Stimulated activated CD4-positive, alpha-beta T cell treated with anti-CD3 and anti-CD28 coated beads, Interleukin-15, amount 100 ng/mL, for 1 hour (primary cell): ENCODE data around the gene DCTN2.
"Not testable (repeated sequence)": the region's sequence is repeated elsewhere in the genome, so short reads cannot be mapped to it uniquely, and the experiment has no call there.

Experiments used
- DNase-seq, 2 donors: peaks; one replicate each; pipeline ENCODE4 v3.0.0-alpha.2; 2020; ENCODE audit warnings: low read depth in 1 of 2, low spot score in 1 of 2

The DCTN2 gene

GRCh38 chr12:57546438-57547287, at the start of gene DCTN2:
TSS of gene DCTN2 (minus strand) at chr12:57547192. CDS start at chr12:57547063, 129 bp downstream.
- DNase-seq, result peak; percentile 78 to 84

GRCh38 chr12:57593187-57593586, 46.2 kb upstream of the DCTN2 start:
- DNase-seq, result no peak

GRCh38 chr12:57592551-57593165, 45.7 kb upstream of the DCTN2 start:
- DNase-seq, result no peak

GRCh38 chr12:57591782-57592325, 44.9 kb upstream of the DCTN2 start:
- DNase-seq, result no peak

- peak; percentile 64 for DNase-seq
These were observed 44.1 kb upstream of the DCTN2 start, which contains the start of gene PIP4K2C for GRCh38 chr12:57590864-57591781. TSS of gene PIP4K2C (plus strand) at chr12:57591192. CDS start at chr12:57591290, 98 bp downstream.

- no peak for DNase-seq
These were observed 43.5 kb upstream of the DCTN2 start for GRCh38 chr12:57590479-57590863.

- not testable (repeated sequence) for DNase-seq
These were observed 42.1 kb upstream of the DCTN2 start for GRCh38 chr12:57588951-57589610.

GRCh38 chr12:57586832-57587429, 39.9 kb upstream of the DCTN2 start:
- no peak for DNase-seq

GRCh38 chr12:57586128-57586527, 39.1 kb upstream of the DCTN2 start:
- no peak for DNase-seq

GRCh38 chr12:57585156-57585555, 38.2 kb upstream of the DCTN2 start:
- DNase-seq, result no peak

- no peak for DNase-seq
These were observed 37.7 kb upstream of the DCTN2 start for GRCh38 chr12:57584690-57585089.

- DNase-seq, result no peak
These were observed 37.1 kb upstream of the DCTN2 start for GRCh38 chr12:57584050-57584449.

GRCh38 chr12:57583008-57583831, 36.2 kb upstream of the DCTN2 start:
- DNase-seq, result peak in 1 of 2 donors; percentile 30

GRCh38 chr12:57582440-57582839, 35.4 kb upstream of the DCTN2 start:
- DNase-seq, result no peak

GRCh38 chr12:57581802-57582201, 34.8 kb upstream of the DCTN2 start:
- DNase-seq, result no peak

GRCh38 chr12:57580466-57580795, 33.4 kb upstream of the DCTN2 start:
- DNase-seq, result no peak

- DNase-seq, result no peak
These were observed 32.9 kb upstream of the DCTN2 start for GRCh38 chr12:57579677-57580465.

GRCh38 chr12:57579011-57579410, 32.0 kb upstream of the DCTN2 start:
- no peak for DNase-seq
